Thyroid gland (tissue), 4 donors: Measurements from ENCODE around the gene XRCC5.

Experiments used
- POLR2A ChIP-seq, 2 donors: fragments of 450-650 bp; IDR thresholded peaks; one replicate each; pipeline ENCODE4 v1.6.1; 2017; ENCODE audit warnings: antibody characterized with exemption in 2 of 2, mild to moderate bottlenecking in 2 of 2, moderate library complexity in 1 of 2
- TF ChIP-seq, protein P1 (sequence below), 6 experiments: fragments of 200-600 bp in 3 of 6; fragments of 450-650 bp in 3 of 6; sonication (generic) in 3 of 6; IDR thresholded peaks; one replicate each; pipeline ENCODE4 v1.5.1; 2016 to 2019; ENCODE audit warnings: antibody characterized with exemption in 6 of 6, mild to moderate bottlenecking in 2 of 6, inconsistent platforms in 1 of 6, moderate library complexity in 1 of 6

DNA sequence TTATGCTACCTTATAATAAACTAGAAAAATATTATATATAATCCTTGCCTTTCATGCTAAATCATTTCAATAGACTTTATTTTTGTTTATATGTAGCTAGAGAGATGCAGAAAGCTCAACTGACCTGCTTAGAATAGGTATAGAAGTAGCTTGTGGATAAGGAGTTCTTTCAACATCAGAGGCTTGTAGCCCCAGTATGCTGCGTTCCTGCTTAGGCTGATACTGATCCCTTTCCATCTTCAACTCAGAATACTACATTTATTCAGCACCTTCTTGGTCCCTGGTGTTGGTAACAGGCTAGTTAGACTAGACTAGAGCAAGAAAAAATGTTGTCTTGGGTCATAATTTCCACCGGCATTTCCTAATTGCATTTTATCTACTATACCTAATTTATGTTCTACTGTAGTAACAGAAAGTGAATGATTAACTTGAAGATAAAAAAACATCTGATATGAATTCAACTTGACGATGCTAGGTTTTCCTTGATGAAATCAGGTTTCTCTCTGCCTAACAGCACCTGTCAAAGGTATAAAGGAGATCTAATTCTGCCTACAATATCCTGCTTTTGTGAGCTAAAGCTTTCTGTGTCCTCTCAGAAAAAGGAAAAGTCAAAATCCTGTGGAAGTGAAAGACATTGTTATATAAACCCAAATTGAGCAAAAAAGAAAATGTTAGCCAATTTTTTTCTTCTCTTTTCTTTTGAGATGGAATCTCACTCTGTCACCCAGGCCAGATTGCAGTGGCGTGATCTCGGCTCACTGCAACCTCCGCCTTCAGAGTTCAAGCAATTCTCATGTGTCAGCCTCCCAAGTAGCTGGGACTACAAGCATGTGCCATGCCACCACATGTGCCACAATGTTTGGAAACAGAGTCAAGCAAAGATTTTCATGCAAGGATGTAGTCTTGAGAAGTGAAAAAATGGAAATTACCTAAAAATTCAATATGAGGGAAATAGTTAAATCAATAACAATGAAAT is 33.4 kb upstream of the XRCC5 start:
- TF ChIP-seq, protein P1, sequence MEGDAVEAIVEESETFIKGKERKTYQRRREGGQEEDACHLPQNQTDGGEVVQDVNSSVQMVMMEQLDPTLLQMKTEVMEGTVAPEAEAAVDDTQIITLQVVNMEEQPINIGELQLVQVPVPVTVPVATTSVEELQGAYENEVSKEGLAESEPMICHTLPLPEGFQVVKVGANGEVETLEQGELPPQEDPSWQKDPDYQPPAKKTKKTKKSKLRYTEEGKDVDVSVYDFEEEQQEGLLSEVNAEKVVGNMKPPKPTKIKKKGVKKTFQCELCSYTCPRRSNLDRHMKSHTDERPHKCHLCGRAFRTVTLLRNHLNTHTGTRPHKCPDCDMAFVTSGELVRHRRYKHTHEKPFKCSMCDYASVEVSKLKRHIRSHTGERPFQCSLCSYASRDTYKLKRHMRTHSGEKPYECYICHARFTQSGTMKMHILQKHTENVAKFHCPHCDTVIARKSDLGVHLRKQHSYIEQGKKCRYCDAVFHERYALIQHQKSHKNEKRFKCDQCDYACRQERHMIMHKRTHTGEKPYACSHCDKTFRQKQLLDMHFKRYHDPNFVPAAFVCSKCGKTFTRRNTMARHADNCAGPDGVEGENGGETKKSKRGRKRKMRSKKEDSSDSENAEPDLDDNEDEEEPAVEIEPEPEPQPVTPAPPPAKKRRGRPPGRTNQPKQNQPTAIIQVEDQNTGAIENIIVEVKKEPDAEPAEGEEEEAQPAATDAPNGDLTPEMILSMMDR (IDR thresholded peaks at IDR 0.05), result no peak
- no peak for TF ChIP-seq POLR2A (IDR thresholded peaks at IDR 0.05)
